Left ventricle myocardium inferior (tissue), 1 donor: ENCODE results near the gene GSG1L. TPM values are rescaled to one million over a fixed set of nuclear protein-coding genes. Genes with fewer than 3 reads are reported as not detected.

Experiments
- DNase-seq: peaks from one replicate; pipeline ENCODE4 v3.0.0-alpha.2; 2020
- H3K27ac ChIP-seq: fragments of 200-600 bp; replicated peaks from 2 replicates; pipeline ENCODE4 v1.8.0; 2021
- H3K27me3 ChIP-seq: fragments of 200-600 bp; 2 replicates; pipeline ENCODE4 v1.8.0; 2021; ENCODE audit warnings: low read depth
- H3K36me3 ChIP-seq: fragments of 200-600 bp; 2 replicates; pipeline ENCODE4 v1.8.0; 2021
- H3K4me1 ChIP-seq: fragments of 200-600 bp; 2 replicates; pipeline ENCODE4 v1.8.0; 2021
- H3K4me3 ChIP-seq: fragments of 200-600 bp; 2 replicates; pipeline ENCODE4 v1.8.0; 2021; ENCODE audit warnings: mild to moderate bottlenecking, moderate library complexity
- H3K9me3 ChIP-seq: fragments of 200-600 bp; replicated peaks from 2 replicates; pipeline ENCODE4 v1.8.0; 2021
- CTCF ChIP-seq: fragments of 200-600 bp; IDR thresholded peaks from 2 replicates; pipeline ENCODE4 v1.8.0; 2021; ENCODE audit warnings: antibody characterized with exemption, mild to moderate bottlenecking, borderline replicate concordance
- intact Hi-C: fragments of 100-400 bp; cut with micrococcal nuclease; formaldehyde crosslinking; loops from one replicate; pipeline ENCODE4 v1.11.0; 2022
- total RNA-seq: library from RNA; stranded (reverse); fragmentation: NEBNext Ultra II Directional; extraction: Animal tissue kit (Norgen Biotek cat#: 25700); gene quantifications from one replicate; pipeline ENCODE4 v1.2.1, GENCODE V29; 2021
- donor health status: DM: no; HTN: yes; CAD: no; lungs with severe emphysema.

Gene GSG1L
- total RNA-seq, 1 donor from 2014 or later: 3.4 TPM

DNA sequence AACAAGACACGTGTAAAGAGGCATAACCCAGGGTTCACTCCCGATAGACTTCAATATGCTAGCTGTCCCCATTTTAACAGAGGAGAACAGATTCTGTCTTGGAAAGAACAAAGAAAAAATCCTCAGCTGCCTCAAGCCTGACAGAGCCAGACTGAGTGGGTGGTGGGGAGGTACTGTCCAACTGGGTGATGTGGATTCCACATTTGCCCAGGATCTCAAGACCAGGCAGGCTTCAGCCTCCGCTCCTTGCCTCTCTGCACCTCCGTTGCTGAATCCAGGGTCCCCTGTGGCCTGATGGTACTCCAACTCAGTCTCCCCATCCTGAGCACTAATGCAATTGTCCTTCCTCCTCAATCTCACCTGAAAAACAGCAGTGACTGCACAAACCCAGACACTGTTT lies 163.8 kb downstream of the GSG1L start:
- peaks cover 8% of the 10 kb centered on the region for H3K9me3 ChIP-seq
- no peak for TF ChIP-seq CTCF
- no peak overlapping the region for H3K4me3 ChIP-seq
- H3K4me1 ChIP-seq: no peaks in the 10 kb centered on the region
- peaks cover 72% of the 10 kb centered on the region for H3K27me3 ChIP-seq
- intact Hi-C loops: no loop called here
- no peak for DNase-seq
- H3K36me3 ChIP-seq: no peaks in the 10 kb centered on the region
- no peak overlapping the region for H3K27ac ChIP-seq

- intact Hi-C loops: no loop called here
- peaks cover 8% of the 10 kb centered on the region for H3K9me3 ChIP-seq
- H3K4me3 ChIP-seq: no peak overlapping the region
- TF ChIP-seq CTCF: no peak
- peaks cover 79% of the 10 kb centered on the region for H3K27me3 ChIP-seq
- H3K4me1 ChIP-seq: no peaks in the 10 kb centered on the region
- no peak overlapping the region for H3K27ac ChIP-seq
- H3K36me3 ChIP-seq: no peaks in the 10 kb centered on the region
- DNase-seq: no peak
Observed at GRCh38 chr16:27894386-27894785, 169.1 kb downstream of the GSG1L start.

DNA sequence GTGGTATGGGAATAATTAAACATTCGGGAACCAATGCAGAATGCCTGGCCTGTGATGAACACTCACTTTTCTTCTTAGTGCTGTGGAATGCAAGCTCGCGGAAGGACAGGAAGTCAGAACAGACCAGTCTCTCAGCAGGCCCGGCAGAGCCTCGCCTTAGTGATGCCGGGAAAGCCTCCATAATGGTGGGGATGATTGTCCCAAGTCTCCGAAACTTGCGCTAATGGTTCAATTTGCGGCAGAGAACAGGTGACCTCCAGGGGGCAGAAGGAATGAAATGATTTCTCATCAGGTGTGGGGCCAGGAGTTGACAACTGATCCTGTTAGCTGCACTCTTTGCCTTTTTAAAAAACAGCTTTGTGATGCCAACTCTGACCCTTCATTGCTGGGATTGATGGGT lies 170.6 kb downstream of the GSG1L start:
- H3K9me3 ChIP-seq: peaks cover 8% of the 10 kb centered on the region
- DNase-seq: no peak
- no peaks in the 10 kb centered on the region for H3K36me3 ChIP-seq
- H3K4me1 ChIP-seq: no peaks in the 10 kb centered on the region
- H3K27me3 ChIP-seq: peaks cover 88% of the 10 kb centered on the region
- H3K27ac ChIP-seq: no peak overlapping the region
- no peak overlapping the region for H3K4me3 ChIP-seq
- intact Hi-C loops: no loop called here
- TF ChIP-seq CTCF: no peak

GRCh38 chr16:27890866-27891265 lies 172.6 kb downstream of the GSG1L start:
- intact Hi-C loops: no loop called here
- peaks cover 95% of the 10 kb centered on the region for H3K27me3 ChIP-seq

DNA sequence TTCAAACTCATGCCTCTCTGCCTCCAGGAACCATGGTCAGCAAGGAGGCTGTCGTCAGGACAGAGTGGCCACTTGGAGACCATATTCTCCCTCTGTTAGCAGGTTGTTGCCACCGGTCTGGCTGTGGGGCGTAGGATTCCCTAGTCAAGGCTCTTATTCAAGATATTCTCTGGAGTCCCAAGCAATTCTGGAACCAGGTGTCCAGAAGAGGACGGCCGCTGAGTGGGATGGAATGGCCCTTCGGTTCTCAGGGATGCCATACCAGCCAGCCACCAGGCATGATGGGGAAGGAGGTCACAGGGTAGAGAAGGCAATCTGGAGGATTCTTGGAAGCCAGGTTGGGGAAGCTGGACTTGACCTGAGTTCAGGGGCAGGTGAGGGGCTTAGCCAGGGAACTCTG lies 173.5 kb downstream of the GSG1L start:
- H3K36me3 ChIP-seq: no peaks in the 10 kb centered on the region
- no peak overlapping the region for H3K27ac ChIP-seq
- DNase-seq: no peak
- no peak overlapping the region for H3K4me3 ChIP-seq
- intact Hi-C loops: no loop called here
- no peak for TF ChIP-seq CTCF
- H3K4me1 ChIP-seq: no peaks in the 10 kb centered on the region
- no peaks in the 10 kb centered on the region for H3K9me3 ChIP-seq
- peaks cover 91% of the 10 kb centered on the region for H3K27me3 ChIP-seq

More at GRCh38 chr16:27890866-27891265, 172.6 kb downstream of the GSG1L start:
- Histone ChIP-seq H3K36me3 (no peaks in the 10 kb centered on the region), H3K27ac (no peak overlapping the region), H3K9me3 (no peaks in the 10 kb centered on the region), H3K4me1 (no peaks in the 10 kb centered on the region), H3K4me3 (no peak overlapping the region)
- no peak for TF ChIP-seq CTCF
- no peak for DNase-seq

- no peak for DNase-seq
- Histone ChIP-seq H3K36me3 (no peaks in the 10 kb centered on the region), H3K27ac (no peak overlapping the region), H3K9me3 (no peaks in the 10 kb centered on the region), H3K4me3 (no peak overlapping the region), H3K4me1 (no peaks in the 10 kb centered on the region), H3K27me3 (peaks cover 35% of the 10 kb centered on the region)
- intact Hi-C loops: no loop called here
- no peak for TF ChIP-seq CTCF
Observed at GRCh38 chr16:27883576-27883975, 179.9 kb downstream of the GSG1L start.
